ENCODE measurements around the gene TMEM222.

DNA sequence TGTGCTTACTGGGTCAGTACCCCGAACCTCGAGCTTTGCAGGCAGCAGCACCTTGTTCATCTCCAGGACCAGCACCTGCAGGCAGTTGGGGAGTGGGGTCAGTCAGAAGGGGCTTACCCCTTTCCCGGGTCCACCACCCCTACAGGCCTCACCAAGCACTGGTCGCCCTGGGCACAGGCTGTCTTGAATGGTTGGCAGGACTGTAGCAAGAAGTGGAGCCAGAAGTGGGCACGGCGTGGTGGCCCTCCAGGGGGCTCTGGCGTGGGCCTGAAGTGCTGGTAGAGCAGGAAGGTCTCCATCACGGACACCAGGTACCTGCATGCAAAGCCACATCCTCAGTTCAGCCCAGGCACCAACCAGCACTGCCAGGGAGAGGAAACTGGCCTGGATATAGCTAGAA, 39.6 kb downstream of the TMEM222 start:
- TF ChIP-seq FOXK2 (IDR thresholded peaks at IDR 0.05) (no peak), SP1 (IDR thresholded peaks at IDR 0.05) (no peak), HDGF (IDR thresholded peaks at IDR 0.05; ENCODE audit: borderline replicate concordance) (no peak), SUZ12 (IDR thresholded peaks at IDR 0.05) (no peak), ELF4 (IDR thresholded peaks at IDR 0.05) (no peak), FOXM1 (IDR thresholded peaks at IDR 0.05; ENCODE audit: borderline replicate concordance) (no peak), BHLHE40 (IDR thresholded peaks at IDR 0.05; ENCODE audit: borderline replicate concordance) (no peak)

Data from HEK293T (cell line).